Activated CD4-positive, alpha-beta T cell treated with anti-CD3 and anti-CD28 coated beads for 1 hour (primary cell): ENCODE results near the gene ISOC1.

Source experiments
- DNase-seq: peaks from one replicate; pipeline ENCODE4 v3.0.0-alpha.2; 2020

The ISOC1 gene

GRCh38 chr5:129141078-129141477 is 46.5 kb downstream of the ISOC1 start:
- no peak for DNase-seq

GRCh38 chr5:129141696-129142095 is 47.1 kb downstream of the ISOC1 start:
- no peak for DNase-seq

- no peak for DNase-seq
These were observed 61.3 kb downstream of the ISOC1 start for GRCh38 chr5:129155876-129156275.

- no peak for DNase-seq
These were observed 67.3 kb downstream of the ISOC1 start for GRCh38 chr5:129161830-129162229.
